Right lobe of liver (tissue), 4 donors: ENCODE data around the gene HPSE.

Experiments
- POLR2A ChIP-seq: fragments of 450-650 bp; IDR thresholded peaks from one replicate; pipeline ENCODE4 v1.6.1; 2017; ENCODE audit warnings: antibody characterized with exemption, mild to moderate bottlenecking
- TF ChIP-seq, protein P1 (sequence below), 4 donors: fragments of 200-600 bp in 3 of 4; fragments of 450-650 bp in 1 of 4; IDR thresholded peaks; one replicate each; pipeline versions ENCODE4 v1.5.1 to v1.8.0; 2016 to 2022; ENCODE audit warnings: antibody characterized with exemption in 4 of 4, mild to moderate bottlenecking in 2 of 4
- donor health status: DM: no; HTN: no; CAD: no.
- donor health status: DM: no; HTN: no; CAD: no.
- donor health status: DM: no; HTN: yes; CAD: no.

DNA sequence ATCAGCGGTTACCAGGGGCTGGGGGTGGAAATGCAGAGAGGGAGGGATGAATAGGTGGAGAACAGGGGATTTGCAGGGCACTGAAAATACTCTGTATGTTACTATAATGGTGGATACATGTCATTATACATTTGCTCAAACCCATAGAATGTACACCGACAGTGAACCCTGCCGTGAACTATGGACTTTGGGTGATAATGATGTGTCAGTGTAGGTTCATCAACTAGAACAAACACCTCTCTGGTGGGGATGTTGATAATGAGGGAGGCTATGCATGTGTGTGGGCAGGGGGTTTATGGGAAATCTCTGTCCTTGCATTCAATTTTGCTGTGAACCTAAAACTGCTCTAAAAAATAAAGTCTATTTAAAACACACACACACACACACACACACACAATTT is 11.5 kb downstream of the HPSE start:
- TF ChIP-seq, protein P1, sequence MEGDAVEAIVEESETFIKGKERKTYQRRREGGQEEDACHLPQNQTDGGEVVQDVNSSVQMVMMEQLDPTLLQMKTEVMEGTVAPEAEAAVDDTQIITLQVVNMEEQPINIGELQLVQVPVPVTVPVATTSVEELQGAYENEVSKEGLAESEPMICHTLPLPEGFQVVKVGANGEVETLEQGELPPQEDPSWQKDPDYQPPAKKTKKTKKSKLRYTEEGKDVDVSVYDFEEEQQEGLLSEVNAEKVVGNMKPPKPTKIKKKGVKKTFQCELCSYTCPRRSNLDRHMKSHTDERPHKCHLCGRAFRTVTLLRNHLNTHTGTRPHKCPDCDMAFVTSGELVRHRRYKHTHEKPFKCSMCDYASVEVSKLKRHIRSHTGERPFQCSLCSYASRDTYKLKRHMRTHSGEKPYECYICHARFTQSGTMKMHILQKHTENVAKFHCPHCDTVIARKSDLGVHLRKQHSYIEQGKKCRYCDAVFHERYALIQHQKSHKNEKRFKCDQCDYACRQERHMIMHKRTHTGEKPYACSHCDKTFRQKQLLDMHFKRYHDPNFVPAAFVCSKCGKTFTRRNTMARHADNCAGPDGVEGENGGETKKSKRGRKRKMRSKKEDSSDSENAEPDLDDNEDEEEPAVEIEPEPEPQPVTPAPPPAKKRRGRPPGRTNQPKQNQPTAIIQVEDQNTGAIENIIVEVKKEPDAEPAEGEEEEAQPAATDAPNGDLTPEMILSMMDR (IDR thresholded peaks at IDR 0.05), result no peak
- TF ChIP-seq POLR2A, result no peak
